K562 (cell line): ENCODE data around the gene MVB12B. TPM values are rescaled to one million over a fixed set of nuclear protein-coding genes. Genes with fewer than 3 reads are reported as not detected.

ENCODE experiments used
- ATAC-seq: fragments of 200-7000 bp; cut with Tn5 transposase; 3 replicates; pipeline ENCODE4 v1.9.1; 2020; ENCODE audit warnings: moderate library complexity
- BruUV-seq: library from RNA; stranded (reverse); fragments of 400-500 nt; replicated peaks from 2 replicates; lab custom pipeline; 2021; lab: Mats Ljungman, UMichigan
- CTCF ChIA-PET: fragments of 300-600 bp; formaldehyde crosslinking; extraction: SDS; loops from one replicate; lab custom pipeline; 2021; ENCODE audit warnings: low intra/inter-chr PET ratio; lab: Yijun Ruan, JAX
- POLR2A ChIA-PET: fragments of 300-600, 350-650 bp; sonication (Branson Sonifier 250); formaldehyde crosslinking; extraction: SDS; loops from one replicate; lab custom pipeline; 2021; ENCODE audit warnings: antibody characterized with exemption, inconsistent platforms; lab: Yijun Ruan, JAX
- DNase-seq, 4 experiments: peaks; one replicate each; pipeline versions ENCODE4 v3.0.0 to v3.0.0-alpha.2; 2011 to 2018; ENCODE audit warnings: low spot score in 3 of 4, mixed read lengths in 3 of 4; ENCODE audit errors: extremely low read depth in 1 of 4
- FAIRE-seq: peaks from 2 replicates; lab custom pipeline; 2011; peaks lifted over from hg19 to GRCh38; lab: Jason Lieb, UNC
- H2AFZ ChIP-seq: 2 replicates; pipeline ENCODE4 v1.6.0; 2011; ENCODE audit warnings: low read depth, low read length, control low read depth, inconsistent platforms
- H3K27ac ChIP-seq: fragments of 200-600 bp; 3 replicates; pipeline ENCODE4 v1.8.0; 2011; ENCODE audit warnings: low read depth, mild to moderate bottlenecking, control low read depth, inconsistent platforms, low read length, moderate library complexity, mixed read lengths; ENCODE audit errors: extremely low read depth
- H3K27me3 ChIP-seq, 2 experiments: fragments of 300-600 bp in 1 of 2; 2 replicates in 1 of 2; 3 replicates in 1 of 2; pipeline versions ENCODE4 v1.6.0 to v1.8.0; 2011; ENCODE audit warnings: inconsistent platforms in 2 of 2, low read length in 2 of 2, mild to moderate bottlenecking in 1 of 2, mixed read lengths in 1 of 2, moderate library complexity in 1 of 2; ENCODE audit not compliant: control insufficient read depth in 2 of 2, insufficient read depth in 2 of 2
- H3K36me3 ChIP-seq: fragments of 300-600 bp; 3 replicates; pipeline ENCODE4 v1.8.0; 2011; ENCODE audit warnings: mild to moderate bottlenecking, low read length, inconsistent platforms; ENCODE audit not compliant: control insufficient read depth, insufficient read depth
- H3K4me1 ChIP-seq, 2 experiments: fragments of 200-600 bp in 1 of 2; replicated peaks in 1 of 2; 2 replicates in 1 of 2; 3 replicates in 1 of 2; pipeline versions ENCODE4 v1.5.1 to v1.8.0; 2011; ENCODE audit warnings: inconsistent platforms in 2 of 2, low read length in 2 of 2, mild to moderate bottlenecking in 1 of 2, mixed read lengths in 1 of 2, moderate library complexity in 1 of 2; ENCODE audit not compliant: control insufficient read depth in 2 of 2, insufficient read depth in 2 of 2
- H3K4me2 ChIP-seq: 2 replicates; pipeline ENCODE4 v1.6.1; 2011; ENCODE audit warnings: low read length, control low read depth, inconsistent platforms, mixed read lengths; ENCODE audit not compliant: insufficient read depth
- H3K4me3 ChIP-seq: fragments of 200-600 bp; sonication (generic), shearing (Covaris generic); 2 replicates; pipeline ENCODE4 v1.5.1; 2016; ENCODE audit warnings: control low read depth, inconsistent platforms
- H3K79me2 ChIP-seq: fragments of 200-600 bp; 3 replicates; pipeline ENCODE4 v1.8.0; 2011; ENCODE audit warnings: low read length, inconsistent platforms; ENCODE audit not compliant: control insufficient read depth, insufficient read depth
- H3K9ac ChIP-seq, 2 experiments: 2 replicates each; pipeline versions ENCODE4 v1.6.0 to v1.6.1; 2011; ENCODE audit warnings: low read depth in 2 of 2, low read length in 2 of 2, control low read depth in 1 of 2, inconsistent platforms in 1 of 2, mild to moderate bottlenecking in 1 of 2, mixed read lengths in 1 of 2; ENCODE audit not compliant: insufficient read depth in 1 of 2
- H3K9me1 ChIP-seq: one replicate; pipeline ENCODE4 v1.6.0; 2011; ENCODE audit warnings: inconsistent platforms, mild to moderate bottlenecking, low read length, moderate library complexity; ENCODE audit not compliant: control insufficient read depth, insufficient read depth
- H3K9me3 ChIP-seq: replicated peaks from 2 replicates; pipeline ENCODE4 v1.5.1; 2011; ENCODE audit warnings: low read depth, low read length, inconsistent platforms; ENCODE audit not compliant: control insufficient read depth, insufficient read depth
- H4K20me1 ChIP-seq: replicated peaks from 2 replicates; pipeline ENCODE4 v1.6.1; 2011; ENCODE audit warnings: low read length, inconsistent platforms, mixed read lengths; ENCODE audit not compliant: control insufficient read depth, insufficient read depth
- CBX8 ChIP-seq: fragments of 200-600 bp; sonication (generic); IDR thresholded peaks from 2 replicates; pipeline ENCODE4 v1.6.1; 2012; ENCODE audit warnings: borderline replicate concordance, mixed run types, low read depth, mild to moderate bottlenecking, moderate library complexity, mixed read lengths, low read length, control low read depth, inconsistent platforms; ENCODE audit not compliant: poor library complexity, severe bottlenecking; ENCODE audit errors: extremely low read depth
- DEAF1 ChIP-seq: fragments of 450-650 bp; formaldehyde crosslinking; IDR thresholded peaks from 2 replicates; pipeline ENCODE4 v1.4.0; 2020; ENCODE audit warnings: mild to moderate bottlenecking, moderate library complexity
- KDM5B ChIP-seq: fragments of 200-600 bp; sonication (generic); IDR thresholded peaks from 2 replicates; pipeline ENCODE4 v1.6.1; 2012; ENCODE audit warnings: low read depth, mild to moderate bottlenecking, moderate library complexity, low read length, control low read depth, inconsistent platforms; ENCODE audit not compliant: insufficient replicate concordance
- SOX6 ChIP-seq: fragments of 450-650 bp; IDR thresholded peaks from 2 replicates; pipeline ENCODE4 v1.6.1; 2014; ENCODE audit warnings: mild to moderate bottlenecking
- WGBS: fragments of 100-300 bp; shearing (Covaris generic); methylation state at CpG from one replicate; pipeline ENCODE4 v1.1.6; 2016; ENCODE audit warnings: low coverage, mixed read lengths; ENCODE audit not compliant: insufficient coverage; ENCODE audit errors: missing lambda C conversion rate; 5-methylcytosine and 5-hydroxymethylcytosine counted together
- in situ Hi-C: fragments of 300-500 bp; cut with MboI; formaldehyde crosslinking; loops from 4 replicates; pipeline ENCODE4 v1.15.0; 2018; ENCODE audit warnings: inconsistent platforms, mixed read lengths
- intact Hi-C: fragments of 100-400 bp; cut with micrococcal nuclease; formaldehyde crosslinking; loops from 2 replicates; pipeline ENCODE4 v1.14.2; 2022
- polyA plus RNA-seq, 8 experiments: library from polyadenylated mRNA; depleted of rRNA in 4 of 8; stranded (reverse) in 5 of 8; unstranded in 3 of 8; fragments of >200 nt; fragmentation: Nextera tagmentation in 2 of 8; fragmentation: Illumina TruSeq in 1 of 8; extraction: Ambion mirVana in 2 of 8; extraction: Trizol in 1 of 8; gene quantifications; 2 replicates each; pipeline versions ENCODE4 v1.2.1 to v1.2.3, GENCODE V29; 2011 to 2014; ENCODE audit warnings: inconsistent platforms in 1 of 8, missing spikeins in 1 of 8
- total RNA-seq, 7 experiments: library from RNA; depleted of rRNA in 6 of 7; stranded (reverse); fragments of >200 nt in 6 of 7; fragmentation: Illumina TruSeq in 2 of 7; extraction: Trizol in 2 of 7; gene quantifications; 2 replicates each; pipeline versions ENCODE4 v1.2.1 to v1.2.3, GENCODE V29; 2011 to 2021; ENCODE audit warnings: low replicate concordance in 1 of 7

Gene MVB12B
- total and polyA plus RNA-seq, 9 of the 15 experiments (the other 6 are each of a cell fraction or from before 2014, with no cell fraction given): not detected

- H3K4me1 ChIP-seq: no peaks in the 10 kb centered on the region
- ChIA-PET POLR2A (interaction anchor here (0.5 kb wide), 1 partner anchor 10 kb away, joined by 4 read pairs; no protein-coding TSS in a partner anchor), CTCF (no interaction called here)
- DNase-seq (no peak), FAIRE-seq (no peak), ATAC-seq (no peak)
- no peaks in the 10 kb centered on the region for H4K20me1 ChIP-seq
- H2AFZ ChIP-seq: no peak overlapping the region
- H3K27me3 ChIP-seq: peaks cover 23 to 48% of the 10 kb centered on the region in 2 experiments
- no peaks in the 10 kb centered on the region for H3K36me3 ChIP-seq
- no peaks in the 10 kb centered on the region for H3K79me2 ChIP-seq
- intact Hi-C loops: no loop called here
- no TSS peak for BruUV-seq
- H3K4me3 ChIP-seq: no peak overlapping the region
- no peak overlapping the region for H3K9ac ChIP-seq
- in situ Hi-C loops: no loop called here
- TF ChIP-seq SOX6 (no peak), KDM5B (no peak), DEAF1 (CRISPR knock-in tag) (no peak), CBX8 (no peak)
- no peaks in the 10 kb centered on the region for H3K9me3 ChIP-seq
- no peaks in the 10 kb centered on the region for H3K9me1 ChIP-seq
- 0% methylated on average over 3 of the region's 3 CpGs for WGBS
- no peak overlapping the region for H3K4me2 ChIP-seq
- H3K27ac ChIP-seq: no peak overlapping the region
Observed at GRCh38 chr9:126412905-126413304, 86.3 kb downstream of the MVB12B start.
